ENCODE results near the gene AGPAT1. TPM values are rescaled to one million over a fixed set of nuclear protein-coding genes. Genes with fewer than 3 reads are reported as not detected.

The AGPAT1 gene
- total and polyA plus RNA-seq, 10 of the 15 experiments (the other 5 are each of a cell fraction or from before 2014, with no cell fraction given), result 13.9 to 39.5 (median 24.7) TPM

DNA sequence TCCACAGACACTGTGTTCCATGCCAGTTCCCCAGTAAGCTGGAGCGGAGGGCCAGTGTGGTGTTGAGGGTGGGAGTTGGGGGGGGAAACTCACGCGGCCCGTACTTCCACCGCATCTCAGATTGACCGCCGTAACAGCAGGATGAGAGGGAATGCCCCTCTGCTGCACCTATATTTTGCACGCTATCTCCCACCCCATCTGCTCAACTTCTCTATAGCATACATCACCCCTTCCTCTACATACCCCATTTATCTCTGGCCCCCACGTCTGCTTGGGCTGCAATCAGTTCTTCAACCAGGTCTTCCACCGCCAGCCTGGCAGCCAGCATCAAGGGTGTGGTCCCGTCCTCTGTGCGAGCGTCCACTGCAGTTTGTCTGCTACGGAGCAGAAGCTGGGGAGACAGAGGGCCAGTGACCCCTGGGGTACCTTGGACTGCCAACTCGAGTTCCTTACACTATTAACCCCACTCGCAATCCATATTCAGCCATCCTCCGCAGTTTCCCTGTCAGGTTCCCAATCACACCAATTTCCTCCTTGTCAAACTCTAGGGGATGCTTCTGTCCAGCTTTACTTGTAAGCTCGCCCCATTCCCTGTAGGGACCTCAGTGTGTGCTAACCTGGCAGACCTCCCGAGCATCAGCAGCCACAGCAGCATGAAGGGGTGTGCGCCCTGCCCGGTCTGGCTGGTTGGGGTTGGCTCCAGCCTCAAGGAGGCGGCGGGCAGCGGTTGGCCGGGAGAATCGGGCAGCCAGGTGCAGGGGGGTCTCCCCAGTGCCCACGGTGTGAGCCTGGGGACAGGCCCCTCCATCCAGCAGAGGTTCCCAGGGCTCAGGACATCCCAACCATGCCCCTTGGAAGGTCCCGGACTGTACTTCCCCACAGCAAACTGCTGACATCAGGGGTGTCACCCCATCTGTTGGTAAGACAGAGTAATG lies 21.1 kb upstream of the AGPAT1 start (continued):
- TF ChIP-seq PAX5 (IDR thresholded peaks at IDR 0.05; ENCODE audit: borderline replicate concordance, low read depth, low read length), result no peak
- TF ChIP-seq RELA (IDR thresholded peaks at IDR 0.05; ENCODE audit: borderline replicate concordance, partially characterized antibody), result peak; percentile 35
- peak; percentile 63 for TF ChIP-seq IKZF1 (conservative IDR thresholded peaks at IDR 0.05)
- peak; percentile 23; the same call in 1 of the 2 replicates for TF ChIP-seq SMARCA5 (IDR thresholded peaks at IDR 0.05)
- TF ChIP-seq SMC3 (IDR thresholded peaks at IDR 0.05; ENCODE audit: borderline replicate concordance, low read length), result peak; percentile 13; the same call in 1 of the 2 replicates
- 0 out of 4 replicates have a peak, but pooled peaks of 1 of the 2 experiments have one; percentile 3 for TF ChIP-seq EP300 (IDR thresholded peaks at IDR 0.05; ENCODE audit: borderline replicate concordance in 1 of 2, control insufficient read depth in 1 of 2, low read depth in 2 of 2, low read length in 2 of 2)

DNA sequence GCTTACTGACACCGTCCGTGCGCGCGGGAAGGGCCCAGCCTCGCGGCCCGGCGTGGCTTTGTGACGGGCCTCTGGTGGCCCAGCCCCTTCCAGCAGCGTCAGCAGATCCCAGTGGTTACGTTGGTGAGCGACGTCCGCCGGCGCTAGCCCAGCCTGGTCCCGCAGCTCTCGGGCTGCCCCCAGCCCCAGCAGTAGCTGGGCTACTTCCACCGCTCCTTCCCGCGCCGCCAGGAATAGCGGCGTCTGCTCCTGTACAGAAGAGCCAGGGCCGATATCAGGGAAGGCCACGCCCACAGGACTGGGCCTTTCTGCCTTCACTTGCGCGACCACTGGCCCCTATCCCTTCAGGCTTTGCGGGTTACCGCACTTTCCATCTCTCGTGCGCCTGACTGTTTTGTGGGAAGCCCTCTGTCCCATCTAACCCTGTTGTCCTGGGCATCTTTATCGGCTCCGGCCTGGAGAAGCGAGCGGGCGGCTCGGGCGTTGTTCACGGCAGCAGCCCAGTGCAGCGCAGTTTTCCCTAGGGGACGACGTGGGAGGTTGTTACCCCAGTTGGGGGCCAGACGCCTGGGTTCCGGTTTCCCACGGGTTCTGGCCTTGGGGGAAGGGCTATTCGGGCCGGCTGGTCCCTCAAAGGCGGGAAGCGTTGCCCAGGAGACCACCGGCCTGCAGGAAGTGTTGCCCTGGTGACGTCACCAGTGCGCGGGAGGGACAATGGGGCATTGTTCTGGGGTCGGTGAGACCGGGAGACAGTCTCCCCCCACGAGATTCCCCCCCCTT lies 20.2 kb upstream of the AGPAT1 start:
- intact Hi-C loops (cut with micrococcal nuclease; ENCODE audit: unreplicated experiment) (loop anchor here (1.0 to 5.0 kb wide), 2 partner anchors 41 to 77 kb away; no protein-coding TSS in a partner anchor), in situ Hi-C loops (cut with MboI) (no loop called here)
- Histone ChIP-seq H3K4me2 (ENCODE audit: control insufficient read depth, insufficient read depth) (peak overlapping the region; percentile 79), H2AFZ (ENCODE audit: control insufficient read depth, low read depth, low read length) (peak overlapping the region; percentile 84), H3K4me1 (ENCODE audit: control insufficient read depth, insufficient read depth, low read length) (peaks cover 26% of the 10 kb centered on the region), H3K36me3 (ENCODE audit: control insufficient read depth in 2 of 2, insufficient read depth in 2 of 2, low read length in 1 of 2) (no peaks in the 10 kb centered on the region; a peak in 1 of 4 replicates), H3K4me3 (peak overlapping the region; percentile 76), H3K9ac (ENCODE audit: control insufficient read depth, insufficient read depth, low read length) (peak overlapping the region; percentile 100), H3K79me2 (ENCODE audit: control insufficient read depth, insufficient read depth, low read length) (peaks cover 25% of the 10 kb centered on the region), H3K27me3 (replicated peaks in 1 of 2; ENCODE audit: control insufficient read depth in 2 of 2, insufficient read depth in 2 of 2, low read length in 1 of 2) (no peaks in the 10 kb centered on the region), H3K9me3 (replicated peaks; ENCODE audit: control insufficient read depth, insufficient read depth, low read length) (no peaks in the 10 kb centered on the region), H3K27ac (ENCODE audit: control insufficient read depth, insufficient read depth) (peak overlapping the region; percentile 99), H4K20me1 (ENCODE audit: control insufficient read depth, insufficient read depth) (no peaks in the 10 kb centered on the region)
- ATAC-seq (peak; percentile 82), FAIRE-seq (peak; percentile 57), DNase-seq (ENCODE audit: low read depth, low spot score) (peak; percentile 48)
- CTCF ChIA-PET, result interaction anchor here (0.6 to 4.2 kb wide), 20 partner anchors 9 to 642 kb away, joined by 3 to 35 read pairs (median 4); partner anchors contain the start of genes AGPAT1, ATF6B, EGFL8 and FKBPL
- POLR2A ChIA-PET, result interaction anchor here (0.6 to 2.6 kb wide), 24 partner anchors 11 to 1216 kb away, joined by 3 to 51 read pairs (median 4); partner anchors contain the start of genes AGPAT1, ATF6B, EGFL8 and FKBPL
- SMC1A ChIA-PET (ENCODE audit: uncharacterized antibody, unreplicated experiment), result interaction anchor here (0.6 to 1.9 kb wide), 11 partner anchors 8 to 237 kb away, joined by 3 to 17 read pairs (median 3); partner anchors contain the start of genes AGPAT1, ATF6B, FKBPL and NELFE
- TSS peak; percentile 86 for BruUV-seq (replicated peaks)
- under 1% methylated on average over 58 of the region's 58 CpGs for WGBS (ENCODE audit: insufficient coverage, insufficient replicate concordance, low lambda C conversion rate, missing lambda C conversion rate)
- RAD21 ChIA-PET (ENCODE audit: unreplicated experiment), result interaction anchor here (0.6 to 1.8 kb wide), 21 partner anchors 13 to 657 kb away, joined by 3 to 17 read pairs (median 4); partner anchors contain the start of genes AGPAT1, ATF6B, CLIC1 and DXO
- peak; percentile 99 for TF ChIP-seq ATF7 (IDR thresholded peaks at IDR 0.05; ENCODE audit: low read depth)
- peak; percentile 81 for TF ChIP-seq EED (IDR thresholded peaks at IDR 0.05; ENCODE audit: low read depth)
- peak; percentile 22 for TF ChIP-seq KLF5 (IDR thresholded peaks at IDR 0.05; ENCODE audit: partially characterized antibody)
- TF ChIP-seq POLR2AphosphoS5 (IDR thresholded peaks at IDR 0.05; ENCODE audit: low read length), result peak; percentile 87
- no peak for TF ChIP-seq NR2C2 (IDR thresholded peaks at IDR 0.05; ENCODE audit: borderline replicate concordance, control insufficient read depth, insufficient read length, low read depth)
- TF ChIP-seq, protein P1, sequence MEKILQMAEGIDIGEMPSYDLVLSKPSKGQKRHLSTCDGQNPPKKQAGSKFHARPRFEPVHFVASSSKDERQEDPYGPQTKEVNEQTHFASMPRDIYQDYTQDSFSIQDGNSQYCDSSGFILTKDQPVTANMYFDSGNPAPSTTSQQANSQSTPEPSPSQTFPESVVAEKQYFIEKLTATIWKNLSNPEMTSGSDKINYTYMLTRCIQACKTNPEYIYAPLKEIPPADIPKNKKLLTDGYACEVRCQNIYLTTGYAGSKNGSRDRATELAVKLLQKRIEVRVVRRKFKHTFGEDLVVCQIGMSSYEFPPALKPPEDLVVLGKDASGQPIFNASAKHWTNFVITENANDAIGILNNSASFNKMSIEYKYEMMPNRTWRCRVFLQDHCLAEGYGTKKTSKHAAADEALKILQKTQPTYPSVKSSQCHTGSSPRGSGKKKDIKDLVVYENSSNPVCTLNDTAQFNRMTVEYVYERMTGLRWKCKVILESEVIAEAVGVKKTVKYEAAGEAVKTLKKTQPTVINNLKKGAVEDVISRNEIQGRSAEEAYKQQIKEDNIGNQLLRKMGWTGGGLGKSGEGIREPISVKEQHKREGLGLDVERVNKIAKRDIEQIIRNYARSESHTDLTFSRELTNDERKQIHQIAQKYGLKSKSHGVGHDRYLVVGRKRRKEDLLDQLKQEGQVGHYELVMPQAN (conservative IDR thresholded peaks at IDR 0.05), result peak; percentile 56; the same call in 1 of the 2 replicates
- no peak for TF ChIP-seq TCF7 (IDR thresholded peaks at IDR 0.05; ENCODE audit: borderline replicate concordance)
- TF ChIP-seq, protein P2, sequence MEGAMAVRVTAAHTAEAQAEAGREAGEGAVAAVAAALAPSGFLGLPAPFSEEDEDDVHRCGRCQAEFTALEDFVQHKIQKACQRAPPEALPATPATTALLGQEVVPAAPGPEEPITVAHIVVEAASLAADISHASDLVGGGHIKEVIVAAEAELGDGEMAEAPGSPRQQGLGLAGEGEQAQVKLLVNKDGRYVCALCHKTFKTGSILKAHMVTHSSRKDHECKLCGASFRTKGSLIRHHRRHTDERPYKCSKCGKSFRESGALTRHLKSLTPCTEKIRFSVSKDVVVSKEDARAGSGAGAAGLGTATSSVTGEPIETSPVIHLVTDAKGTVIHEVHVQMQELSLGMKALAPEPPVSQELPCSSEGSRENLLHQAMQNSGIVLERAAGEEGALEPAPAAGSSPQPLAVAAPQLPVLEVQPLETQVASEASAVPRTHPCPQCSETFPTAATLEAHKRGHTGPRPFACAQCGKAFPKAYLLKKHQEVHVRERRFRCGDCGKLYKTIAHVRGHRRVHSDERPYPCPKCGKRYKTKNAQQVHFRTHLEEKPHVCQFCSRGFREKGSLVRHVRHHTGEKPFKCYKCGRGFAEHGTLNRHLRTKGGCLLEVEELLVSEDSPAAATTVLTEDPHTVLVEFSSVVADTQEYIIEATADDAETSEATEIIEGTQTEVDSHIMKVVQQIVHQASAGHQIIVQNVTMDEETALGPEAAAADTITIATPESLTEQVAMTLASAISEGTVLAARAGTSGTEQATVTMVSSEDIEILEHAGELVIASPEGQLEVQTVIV (IDR thresholded peaks at IDR 0.05; ENCODE audit: borderline replicate concordance, partially characterized antibody), result peak; percentile 19

All from GM12878 (cell line).